HG03095 (cell line): ENCODE data around the gene SIGLEC5.
"Not testable (repeated sequence)": the region's sequence is repeated elsewhere in the genome, so short reads cannot be mapped to it uniquely, and the experiment has no call there.

Experiments used
- ATAC-seq: cut with Tn5 transposase; IDR thresholded peaks from one replicate; pipeline ENCODE4 v1.9.1; 2021; ENCODE audit warnings: moderate library complexity; ENCODE audit not compliant: unreplicated experiment

Gene SIGLEC5

GRCh38 chr19:51630315-51630714 lies at the start of gene SIGLEC5:
Gene SIGLEC5 (minus strand): TSS chr19:51630401. CDS start chr19:51630335, 66 bp downstream.
- ATAC-seq: not testable (repeated sequence)

- ATAC-seq: no peak
These were observed 46.4 kb upstream of the SIGLEC5 start for GRCh38 chr19:51676566-51677083.

GRCh38 chr19:51675911-51676565 lies 45.8 kb upstream of the SIGLEC5 start:
- ATAC-seq: not testable (repeated sequence)

DNA sequence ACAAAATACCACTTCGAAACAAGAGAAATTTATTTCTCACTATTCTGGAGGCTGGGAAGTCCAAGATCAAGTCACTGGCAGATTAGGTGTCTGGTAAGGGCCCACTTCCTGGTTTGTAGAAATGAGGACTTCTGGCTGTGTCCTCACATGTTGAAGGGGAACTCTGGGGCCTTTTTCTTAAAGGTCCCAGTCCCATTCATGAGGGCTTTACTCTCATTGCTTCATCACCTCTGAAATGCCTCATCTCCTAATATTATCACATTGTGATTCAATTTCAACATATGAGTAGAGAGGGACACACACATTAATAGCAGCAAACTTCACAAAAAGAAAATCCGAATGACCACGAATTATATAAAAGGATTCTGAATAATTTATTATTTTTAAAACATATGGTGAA lies 38.0 kb upstream of the SIGLEC5 start:
- no peak for ATAC-seq

GRCh38 chr19:51664997-51665396 lies 34.8 kb upstream of the SIGLEC5 start:
- ATAC-seq: no peak

DNA sequence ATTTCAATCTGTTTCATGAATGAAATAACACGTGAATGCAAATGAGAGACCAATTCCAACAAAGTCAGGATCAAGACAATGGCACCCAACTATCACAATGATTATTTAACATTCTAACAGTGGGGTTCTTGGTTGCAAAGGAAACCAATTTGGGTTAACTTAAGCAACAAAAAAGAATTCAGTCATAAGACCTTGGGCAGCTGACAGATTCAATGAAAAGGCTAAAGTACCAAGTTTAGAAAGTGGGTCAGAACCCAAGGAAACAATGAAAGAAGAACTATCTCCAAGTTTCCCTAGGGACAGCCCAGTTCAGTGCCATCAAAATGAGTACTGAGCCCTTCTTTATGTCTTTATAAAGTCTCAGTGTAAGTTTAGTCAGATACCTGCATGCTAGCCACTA lies 33.9 kb upstream of the SIGLEC5 start:
- ATAC-seq: no peak

DNA sequence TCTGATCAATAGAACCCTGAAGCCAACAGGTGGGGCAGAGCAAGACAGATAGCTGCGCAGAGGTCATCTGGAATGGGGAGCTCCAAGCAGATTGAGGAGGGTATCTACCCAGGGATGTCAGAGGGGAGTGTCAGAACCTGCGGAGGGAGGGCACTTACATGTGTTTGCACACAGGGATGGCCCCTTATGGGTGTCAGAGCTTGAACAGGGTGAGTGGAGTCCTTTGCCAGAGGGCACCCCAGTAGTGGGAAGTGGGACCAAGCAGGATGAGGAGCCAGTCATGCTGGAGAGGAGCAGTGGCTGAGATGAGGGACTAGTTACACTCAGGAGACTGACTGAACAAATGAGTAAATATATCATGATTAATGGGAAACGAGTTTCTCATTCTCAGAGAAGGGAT lies 33.4 kb upstream of the SIGLEC5 start:
- no peak for ATAC-seq

- ATAC-seq: no peak
These were observed 30.9 kb upstream of the SIGLEC5 start for GRCh38 chr19:51660975-51661600.

DNA sequence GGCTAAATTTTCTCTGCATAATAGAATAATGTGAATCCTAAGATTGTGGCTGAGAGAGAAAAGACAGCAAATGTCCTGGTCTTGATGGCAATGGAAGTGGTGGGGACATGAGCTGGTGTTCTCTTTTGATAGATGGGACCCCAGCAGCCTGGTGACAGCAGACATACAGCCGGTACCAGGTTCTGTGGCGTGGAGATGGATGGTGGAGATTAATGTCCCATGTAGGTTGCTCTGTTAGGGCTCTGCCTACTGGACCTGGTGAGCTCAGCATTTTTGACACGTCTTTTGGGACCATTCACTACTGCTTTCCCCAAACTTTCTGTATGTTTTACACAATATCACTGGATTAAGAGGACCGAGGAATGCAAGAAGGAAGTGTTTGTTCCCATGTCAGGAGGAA lies 24.6 kb upstream of the SIGLEC5 start:
- ATAC-seq: no peak

DNA sequence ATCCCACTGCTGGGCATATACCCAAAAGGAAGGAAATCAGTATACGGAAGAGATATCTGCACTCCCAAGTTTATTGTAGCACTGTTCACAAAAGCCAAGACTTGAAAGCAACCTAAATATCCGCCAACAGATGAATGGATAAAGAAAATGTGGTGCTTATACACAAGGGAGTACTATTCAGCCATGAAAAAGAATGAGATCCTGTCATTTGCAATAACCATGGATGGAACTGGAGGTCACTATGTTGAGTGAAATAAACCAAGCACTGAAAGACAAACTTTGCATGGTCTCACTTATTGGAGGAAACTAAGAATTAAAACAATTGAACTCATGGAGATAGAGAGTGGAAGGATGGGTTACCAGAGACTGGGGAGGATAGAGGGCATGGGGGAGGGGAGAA lies 23.0 kb upstream of the SIGLEC5 start:
- ATAC-seq: no peak

DNA sequence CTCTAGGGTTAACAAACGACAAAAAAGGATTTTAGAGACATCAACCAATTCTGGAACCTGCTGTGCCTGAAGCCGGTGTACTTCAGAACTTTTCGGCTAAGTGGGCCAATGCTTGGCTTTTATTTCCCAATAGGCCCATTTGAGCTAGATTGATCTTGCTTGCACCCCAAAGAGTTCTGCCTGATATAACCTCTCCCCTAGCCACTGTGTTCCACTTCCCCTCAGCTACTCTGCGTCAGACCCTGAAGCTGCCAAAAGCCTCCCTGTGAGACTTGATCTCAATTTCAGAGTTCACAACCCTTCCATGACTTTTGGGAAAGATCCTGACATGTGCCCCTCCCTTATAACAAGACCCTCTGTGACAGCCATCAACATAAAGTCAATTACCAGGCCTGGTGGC lies 22.1 kb upstream of the SIGLEC5 start:
- no peak for ATAC-seq

GRCh38 chr19:51651216-51651846 lies 21.1 kb upstream of the SIGLEC5 start:
- no peak for ATAC-seq

DNA sequence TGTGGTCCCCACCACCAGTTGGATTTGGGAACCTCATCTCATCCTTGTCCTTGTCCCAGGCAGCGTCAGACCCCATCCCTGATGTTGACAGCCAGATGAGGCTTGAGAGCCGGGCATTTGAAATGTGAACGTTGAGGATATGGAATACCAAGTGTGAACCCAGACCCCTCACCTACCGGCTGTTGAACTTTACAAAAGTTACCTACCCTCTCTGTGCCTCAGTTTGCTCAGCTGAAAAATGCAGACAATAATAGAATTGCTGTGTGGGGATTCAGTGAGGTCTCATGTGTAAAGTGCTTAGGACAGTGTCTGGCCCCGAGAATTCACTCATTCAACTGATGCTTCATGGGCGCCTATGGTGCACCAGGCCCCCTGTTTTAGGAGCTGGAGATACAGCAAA lies 17.1 kb upstream of the SIGLEC5 start:
- no peak for ATAC-seq

GRCh38 chr19:51646730-51647129 lies 16.5 kb upstream of the SIGLEC5 start, which contains the start of gene SIGLEC14:
Gene SIGLEC14 (minus strand): TSS chr19:51646825. CDS start chr19:51646759, 66 bp downstream.
- not testable (repeated sequence) for ATAC-seq

GRCh38 chr19:51644636-51645271 lies 14.6 kb upstream of the SIGLEC5 start:
- ATAC-seq: no peak

- ATAC-seq: no peak
These were observed 11.4 kb upstream of the SIGLEC5 start for GRCh38 chr19:51641648-51642047.

- ATAC-seq: no peak
These were observed 10.2 kb upstream of the SIGLEC5 start for GRCh38 chr19:51640386-51640785.

DNA sequence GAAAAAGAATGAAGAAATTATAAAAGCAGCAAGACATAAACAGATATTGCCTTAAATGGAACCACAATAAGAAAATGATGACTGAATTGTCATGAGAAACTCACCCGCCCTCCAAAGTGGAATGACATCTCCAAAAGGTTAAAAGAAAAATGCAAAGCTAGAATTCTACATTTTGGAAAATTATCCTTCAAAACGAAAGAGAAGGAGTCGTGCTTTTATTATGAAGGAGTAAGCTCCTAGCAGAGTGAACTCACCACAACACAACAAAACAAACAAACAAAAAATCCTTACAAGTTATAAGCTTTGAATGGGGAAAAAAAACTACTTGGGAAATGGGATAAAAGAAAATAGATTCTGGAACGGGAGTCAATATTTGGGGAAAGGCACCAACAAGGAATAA lies 9.7 kb upstream of the SIGLEC5 start:
- no peak for ATAC-seq

DNA sequence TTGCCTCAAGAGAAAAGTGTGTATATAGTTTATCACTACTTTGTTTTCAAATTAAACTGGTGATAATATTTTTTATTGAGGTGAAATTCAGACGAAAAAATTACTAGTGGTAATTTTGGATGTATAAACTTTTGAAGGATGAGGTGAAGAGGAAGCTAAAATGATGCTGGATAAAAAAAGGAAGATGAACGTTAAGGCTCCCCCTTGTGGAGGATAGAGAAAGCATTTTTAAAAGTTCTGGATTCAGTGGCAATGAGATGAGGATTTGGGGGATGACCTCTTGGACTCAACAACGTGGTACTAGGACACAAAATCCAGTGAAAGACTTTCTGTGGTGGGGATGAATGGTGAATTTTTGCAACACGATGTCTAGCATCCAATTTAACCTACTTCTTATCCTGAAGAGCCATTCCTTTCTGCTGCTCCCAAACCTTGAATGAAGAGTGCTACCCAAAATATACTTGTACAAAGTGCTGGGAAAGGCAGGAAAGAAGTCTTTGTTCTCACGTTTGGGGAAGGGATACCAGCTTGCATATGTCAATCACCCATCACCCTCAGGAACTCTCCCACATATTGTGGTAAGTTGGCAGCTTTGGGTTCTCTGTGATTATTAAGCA lies 7.3 kb upstream of the SIGLEC5 start:
- ATAC-seq: no peak

GRCh38 chr19:51632126-51632525 lies 1.9 kb upstream of the SIGLEC5 start:
- ATAC-seq: no peak
